22Rv1 (cell line): ENCODE data around the gene ASCC1.

Source experiments
- CTCF ChIP-seq: fragments of 450-650 bp; IDR thresholded peaks from 2 replicates; pipeline ENCODE4 v1.5.1; 2017; ENCODE audit warnings: mild to moderate bottlenecking
- ZFX ChIP-seq: fragments of 450-650 bp; IDR thresholded peaks from 2 replicates; pipeline ENCODE4 v1.6.1; 2017; ENCODE audit warnings: antibody characterized with exemption, borderline replicate concordance

GRCh38 chr10:72093450-72093849 is 122.6 kb downstream of the ASCC1 start:
- no peak for TF ChIP-seq CTCF
- TF ChIP-seq ZFX, result no peak
